KBM-7 (cell line): ENCODE measurements around the gene PRSS1.
"Not testable (repeated sequence)": the region's sequence is repeated elsewhere in the genome, so short reads cannot be mapped to it uniquely, and the experiment has no call there.

Source experiments
- DNase-seq: peaks from one replicate; pipeline ENCODE4 v3.0.0-alpha.2; 2015
- in situ Hi-C: fragments of 300-500 bp; cut with MboI; formaldehyde crosslinking; loops from 2 replicates; pipeline ENCODE4 v1.14.3; 2020; ENCODE audit warnings: low sequenced_read_pairs, low pct_unique_long_range_greater_than_20kb, mixed read lengths

Gene PRSS1

GRCh38 chr7:142770661-142771352 is 21.5 kb downstream of the PRSS1 start, which contains the start of gene PRSS2:
Gene PRSS2, plus strand, starts transcription at chr7:142770970. Its CDS starts 13 bp downstream, at chr7:142770983.
- in situ Hi-C loops = no loop called here
- no peak for DNase-seq

- in situ Hi-C loops = no loop called here
These were observed 22.1 kb downstream of the PRSS1 start for GRCh38 chr7:142771353-142771723.

GRCh38 chr7:142772051-142772450 is 22.8 kb downstream of the PRSS1 start:
- DNase-seq = no peak

More at GRCh38 chr7:142771353-142771723, 22.1 kb downstream of the PRSS1 start:
- no peak for DNase-seq

GRCh38 chr7:142772673-142773072 is 23.4 kb downstream of the PRSS1 start:
- DNase-seq = no peak
- in situ Hi-C loops = no loop called here

More at GRCh38 chr7:142772051-142772450, 22.8 kb downstream of the PRSS1 start:
- in situ Hi-C loops = no loop called here

GRCh38 chr7:142773230-142773629 is 24.0 kb downstream of the PRSS1 start:
- no peak for DNase-seq
- in situ Hi-C loops = no loop called here

- in situ Hi-C loops = no loop called here
- no peak for DNase-seq
These were observed 24.9 kb downstream of the PRSS1 start for GRCh38 chr7:142773937-142774744.

- in situ Hi-C loops = no loop called here
- no peak for DNase-seq
These were observed 25.6 kb downstream of the PRSS1 start for GRCh38 chr7:142774826-142775225.

GRCh38 chr7:142775351-142776115 is 26.3 kb downstream of the PRSS1 start:
- DNase-seq, in situ Hi-C loops: not testable (repeated sequence)

- DNase-seq = no peak
- in situ Hi-C loops = no loop called here
These were observed 27.1 kb downstream of the PRSS1 start for GRCh38 chr7:142776206-142776844.

GRCh38 chr7:142776845-142777225 is 27.6 kb downstream of the PRSS1 start:
- in situ Hi-C loops, DNase-seq: not testable (repeated sequence)

- no peak for DNase-seq
- in situ Hi-C loops = no loop called here
These were observed 28.0 kb downstream of the PRSS1 start for GRCh38 chr7:142777318-142777717.

GRCh38 chr7:142782922-142783900 is 33.9 kb downstream of the PRSS1 start:
- DNase-seq = peak; percentile 96
- in situ Hi-C loops = no loop called here

- no peak for DNase-seq
- in situ Hi-C loops = no loop called here
These were observed 34.8 kb downstream of the PRSS1 start for GRCh38 chr7:142784096-142784495.

- in situ Hi-C loops = no loop called here
- DNase-seq = no peak
These were observed 35.4 kb downstream of the PRSS1 start for GRCh38 chr7:142784716-142785115.

- DNase-seq = no peak
- in situ Hi-C loops = no loop called here
These were observed 36.6 kb downstream of the PRSS1 start for GRCh38 chr7:142785841-142786250.

- in situ Hi-C loops = no loop called here
These were observed 37.9 kb downstream of the PRSS1 start for GRCh38 chr7:142787034-142787768.

GRCh38 chr7:142787783-142788182 is 38.5 kb downstream of the PRSS1 start:
- no peak for DNase-seq
- in situ Hi-C loops = no loop called here

More at GRCh38 chr7:142787034-142787768, 37.9 kb downstream of the PRSS1 start:
- no peak for DNase-seq
